SK-N-SH treated with all-trans-retinoic acid at 6 μM for 48 hours (cell line): Measurements from ENCODE around the gene GDI2.

ENCODE experiments used
- ZNF70 ChIP-seq: fragments of 450-650 bp; formaldehyde crosslinking; IDR thresholded peaks from 2 replicates; pipeline ENCODE4 v1.5.0; 2020; ENCODE audit warnings: mild to moderate bottlenecking, moderate library complexity
- TF ChIP-seq, protein P1 (sequence below): fragments of 250-450 bp; sonication (Bioruptor Pico); IDR thresholded peaks from 2 replicates; pipeline ENCODE4 v1.8.0; 2021; ENCODE audit warnings: low read depth, mild to moderate bottlenecking, moderate library complexity, borderline replicate concordance

DNA sequence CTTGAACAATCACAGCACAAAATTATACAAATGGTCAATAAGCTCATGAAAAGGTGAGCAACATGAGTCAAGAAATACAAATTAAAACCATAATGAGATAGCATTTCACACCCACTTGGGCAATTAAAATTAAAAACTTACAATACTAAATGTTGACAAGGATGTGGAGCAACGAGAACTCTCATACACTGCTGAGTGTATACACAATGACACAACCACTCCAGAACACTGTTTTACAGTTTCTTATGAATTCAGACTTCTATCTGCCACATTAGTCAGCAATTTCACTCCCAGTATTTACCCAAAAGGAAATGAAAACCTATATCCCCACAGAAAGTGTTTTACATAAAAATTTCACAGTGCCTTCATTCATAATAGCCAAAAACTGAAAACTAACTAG is 31.1 kb downstream of the GDI2 start:
- TF ChIP-seq, protein P1, sequence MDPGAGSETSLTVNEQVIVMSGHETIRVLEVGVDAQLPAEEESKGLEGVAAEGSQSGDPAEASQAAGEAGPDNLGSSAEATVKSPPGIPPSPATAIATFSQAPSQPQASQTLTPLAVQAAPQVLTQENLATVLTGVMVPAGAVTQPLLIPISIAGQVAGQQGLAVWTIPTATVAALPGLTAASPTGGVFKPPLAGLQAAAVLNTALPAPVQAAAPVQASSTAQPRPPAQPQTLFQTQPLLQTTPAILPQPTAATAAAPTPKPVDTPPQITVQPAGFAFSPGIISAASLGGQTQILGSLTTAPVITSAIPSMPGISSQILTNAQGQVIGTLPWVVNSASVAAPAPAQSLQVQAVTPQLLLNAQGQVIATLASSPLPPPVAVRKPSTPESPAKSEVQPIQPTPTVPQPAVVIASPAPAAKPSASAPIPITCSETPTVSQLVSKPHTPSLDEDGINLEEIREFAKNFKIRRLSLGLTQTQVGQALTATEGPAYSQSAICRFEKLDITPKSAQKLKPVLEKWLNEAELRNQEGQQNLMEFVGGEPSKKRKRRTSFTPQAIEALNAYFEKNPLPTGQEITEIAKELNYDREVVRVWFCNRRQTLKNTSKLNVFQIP (CRISPR knock-in tag) = no peak
- no peak for TF ChIP-seq ZNF70 (CRISPR knock-in tag)
